PFSK-1 (cell line): ENCODE data around the gene ACOXL.

Source experiments
- FOXP2 ChIP-seq: optimal IDR thresholded peaks from 2 replicates; pipeline ENCODE3; 2011; ENCODE audit warnings: borderline replicate concordance, control low read depth, inconsistent platforms; ENCODE audit not compliant: insufficient read depth; ENCODE audit errors: extremely low read length, extremely low read depth
- POLR2AphosphoS5 ChIP-seq: IDR thresholded peaks from 2 replicates; pipeline ENCODE4 v1.6.1; 2012; ENCODE audit warnings: low read depth, mild to moderate bottlenecking, control low read depth, low read length, moderate library complexity
- REST ChIP-seq, 2 experiments: IDR thresholded peaks; 2 replicates each; pipeline versions ENCODE4 v1.6.1 to v1.8.0; 2011 to 2012; ENCODE audit warnings: low read depth in 2 of 2, low read length in 2 of 2, control low read depth in 1 of 2, inconsistent platforms in 1 of 2, mild to moderate bottlenecking in 1 of 2, moderate library complexity in 1 of 2; ENCODE audit not compliant: insufficient read depth in 1 of 2
- SIN3A ChIP-seq: IDR thresholded peaks from 2 replicates; pipeline ENCODE4 v1.6.1; 2012; ENCODE audit warnings: mild to moderate bottlenecking, low read length, moderate library complexity, borderline replicate concordance; ENCODE audit not compliant: insufficient read depth
- TAF1 ChIP-seq: IDR thresholded peaks from 2 replicates; pipeline ENCODE4 v1.6.1; 2012; ENCODE audit warnings: low read length, control low read depth, borderline replicate concordance; ENCODE audit not compliant: insufficient read depth

ACOXL gene

GRCh38 chr2:110900191-110900590 is 167.8 kb downstream of the ACOXL start:
- TF ChIP-seq TAF1: no peak
- TF ChIP-seq FOXP2: no peak
- TF ChIP-seq SIN3A: no peak
- no peak for TF ChIP-seq REST (IDR thresholded peaks at IDR 0.05; ENCODE audit: insufficient read depth in 1 of 2, low read depth in 2 of 2, low read length in 2 of 2)
- no peak for TF ChIP-seq POLR2AphosphoS5

- no peak for TF ChIP-seq POLR2AphosphoS5
- no peak for TF ChIP-seq REST (IDR thresholded peaks at IDR 0.05; ENCODE audit: insufficient read depth in 1 of 2, low read depth in 2 of 2, low read length in 2 of 2)
- no peak for TF ChIP-seq FOXP2
- TF ChIP-seq TAF1: no peak
- TF ChIP-seq SIN3A: no peak
Observed at GRCh38 chr2:110903548-110903947, 171.2 kb downstream of the ACOXL start.

- TF ChIP-seq TAF1 (no peak), SIN3A (no peak), REST (IDR thresholded peaks at IDR 0.05; ENCODE audit: insufficient read depth in 1 of 2, low read depth in 2 of 2, low read length in 2 of 2) (no peak), FOXP2 (no peak), POLR2AphosphoS5 (no peak)
Observed at GRCh38 chr2:110904116-110904778, 171.9 kb downstream of the ACOXL start.

- TF ChIP-seq SIN3A: no peak
- TF ChIP-seq REST (IDR thresholded peaks at IDR 0.05; ENCODE audit: insufficient read depth in 1 of 2, low read depth in 2 of 2, low read length in 2 of 2): no peak
- TF ChIP-seq POLR2AphosphoS5: no peak
- TF ChIP-seq TAF1: no peak
- TF ChIP-seq FOXP2: no peak
Observed at GRCh38 chr2:110904779-110905148, 172.4 kb downstream of the ACOXL start.

- TF ChIP-seq POLR2AphosphoS5 (no peak), TAF1 (no peak), SIN3A (no peak), FOXP2 (no peak), REST (IDR thresholded peaks at IDR 0.05; ENCODE audit: insufficient read depth in 1 of 2, low read depth in 2 of 2, low read length in 2 of 2) (no peak)
Observed at GRCh38 chr2:110905217-110905616, 172.8 kb downstream of the ACOXL start.
